Activated naive CD8-positive, alpha-beta T cell treated with anti-CD3 and anti-CD28 coated beads for 36 hours (primary cell): Measurements from ENCODE around the gene SIPA1L2. TPM values are rescaled to one million over a fixed set of nuclear protein-coding genes. Genes with fewer than 3 reads are reported as not detected.

ENCODE experiments used
- DNase-seq: peaks from one replicate; pipeline ENCODE4 v3.0.0; 2021
- H3K27ac Mint-ChIP-seq: one replicate; pipeline ENCODE4 v1.8.0; 2022; ENCODE audit warnings: mild to moderate bottlenecking, moderate library complexity, mixed read lengths
- H3K27me3 Mint-ChIP-seq: one replicate; pipeline ENCODE4 v1.8.0; 2022; ENCODE audit warnings: mild to moderate bottlenecking, mixed read lengths
- H3K36me3 Mint-ChIP-seq: one replicate; pipeline ENCODE4 v1.8.0; 2021; ENCODE audit warnings: mild to moderate bottlenecking, mixed read lengths
- H3K4me1 Mint-ChIP-seq: one replicate; pipeline ENCODE4 v1.8.0; 2021; ENCODE audit warnings: mixed read lengths
- H3K4me3 Mint-ChIP-seq: one replicate; pipeline ENCODE4 v1.8.0; 2022; ENCODE audit warnings: mild to moderate bottlenecking, moderate library complexity, mixed read lengths
- H3K9me3 Mint-ChIP-seq: one replicate; pipeline ENCODE4 v1.8.0; 2022; ENCODE audit warnings: mixed read lengths
- total RNA-seq, 2 experiments: library from RNA; stranded (reverse); gene quantifications; one replicate each; pipeline ENCODE4 v1.2.3, GENCODE V29; 2021

SIPA1L2 gene
- total RNA-seq, 2 experiments from 2014 or later: 1.6 to 1.7 TPM

GRCh38 chr1:232629250-232630046 is 485 bp downstream of the SIPA1L2 start:
- DNase-seq: peak; percentile 23
- peak overlapping the region; percentile 84 for H3K4me3 Mint-ChIP-seq
- no peaks in the 10 kb centered on the region for H3K36me3 Mint-ChIP-seq
- peak overlapping the region; percentile 66 for H3K27ac Mint-ChIP-seq
- H3K9me3 Mint-ChIP-seq: no peaks in the 10 kb centered on the region
- peaks cover 21% of the 10 kb centered on the region for H3K4me1 Mint-ChIP-seq
- H3K27me3 Mint-ChIP-seq: peaks cover 61% of the 10 kb centered on the region

- DNase-seq: no peak
- Mint-ChIP-seq H3K4me1 (peaks cover 21% of the 10 kb centered on the region), H3K36me3 (no peaks in the 10 kb centered on the region), H3K9me3 (no peaks in the 10 kb centered on the region), H3K27ac (peak overlapping the region; percentile 66), H3K4me3 (peak overlapping the region; percentile 84), H3K27me3 (peaks cover 59% of the 10 kb centered on the region)
Observed at GRCh38 chr1:232628335-232629249, 1.3 kb downstream of the SIPA1L2 start.

- DNase-seq: no peak
- H3K4me1 Mint-ChIP-seq: peaks cover 21% of the 10 kb centered on the region
- H3K27ac Mint-ChIP-seq: no peak overlapping the region
- peaks cover 53% of the 10 kb centered on the region for H3K27me3 Mint-ChIP-seq
- no peaks in the 10 kb centered on the region for H3K9me3 Mint-ChIP-seq
- H3K36me3 Mint-ChIP-seq: no peaks in the 10 kb centered on the region
- no peak overlapping the region for H3K4me3 Mint-ChIP-seq
Observed at GRCh38 chr1:232627645-232628334, 2.1 kb downstream of the SIPA1L2 start.

GRCh38 chr1:232627171-232627570 is 2.8 kb downstream of the SIPA1L2 start:
- no peak for DNase-seq
- no peaks in the 10 kb centered on the region for H3K36me3 Mint-ChIP-seq
- H3K4me3 Mint-ChIP-seq: no peak overlapping the region
- peaks cover 21% of the 10 kb centered on the region for H3K4me1 Mint-ChIP-seq
- H3K9me3 Mint-ChIP-seq: no peaks in the 10 kb centered on the region
- peaks cover 47% of the 10 kb centered on the region for H3K27me3 Mint-ChIP-seq
- no peak overlapping the region for H3K27ac Mint-ChIP-seq

GRCh38 chr1:232626452-232626851 is 3.5 kb downstream of the SIPA1L2 start:
- H3K4me3 Mint-ChIP-seq: no peak overlapping the region
- no peak for DNase-seq
- H3K9me3 Mint-ChIP-seq: no peaks in the 10 kb centered on the region
- peaks cover 19% of the 10 kb centered on the region for H3K4me1 Mint-ChIP-seq
- H3K36me3 Mint-ChIP-seq: no peaks in the 10 kb centered on the region
- H3K27me3 Mint-ChIP-seq: peaks cover 42% of the 10 kb centered on the region
- no peak overlapping the region for H3K27ac Mint-ChIP-seq

- no peak overlapping the region for H3K27ac Mint-ChIP-seq
- DNase-seq: no peak
- H3K27me3 Mint-ChIP-seq: peaks cover 35% of the 10 kb centered on the region
- H3K36me3 Mint-ChIP-seq: no peaks in the 10 kb centered on the region
- no peaks in the 10 kb centered on the region for H3K9me3 Mint-ChIP-seq
- H3K4me1 Mint-ChIP-seq: peaks cover 11% of the 10 kb centered on the region
- no peak overlapping the region for H3K4me3 Mint-ChIP-seq
Observed at GRCh38 chr1:232625319-232625868, 4.5 kb downstream of the SIPA1L2 start.

GRCh38 chr1:232624546-232625281 is 5.2 kb downstream of the SIPA1L2 start:
- no peak overlapping the region for H3K27ac Mint-ChIP-seq

GRCh38 chr1:232622981-232623380 is 7.0 kb downstream of the SIPA1L2 start:
- peaks cover 23% of the 10 kb centered on the region for H3K27me3 Mint-ChIP-seq
- no peak overlapping the region for H3K27ac Mint-ChIP-seq
- H3K4me3 Mint-ChIP-seq: no peak overlapping the region
- H3K36me3 Mint-ChIP-seq: no peaks in the 10 kb centered on the region
- H3K4me1 Mint-ChIP-seq: peaks cover 3% of the 10 kb centered on the region
- DNase-seq: no peak
- no peaks in the 10 kb centered on the region for H3K9me3 Mint-ChIP-seq

More at GRCh38 chr1:232624546-232625281, 5.2 kb downstream of the SIPA1L2 start:
- peaks cover 35% of the 10 kb centered on the region for H3K27me3 Mint-ChIP-seq
- H3K4me1 Mint-ChIP-seq: peaks cover 11% of the 10 kb centered on the region
- no peak overlapping the region for H3K4me3 Mint-ChIP-seq
- H3K9me3 Mint-ChIP-seq: no peaks in the 10 kb centered on the region
- no peak for DNase-seq
- no peaks in the 10 kb centered on the region for H3K36me3 Mint-ChIP-seq

GRCh38 chr1:232622378-232622777 is 7.6 kb downstream of the SIPA1L2 start:
- no peaks in the 10 kb centered on the region for H3K4me1 Mint-ChIP-seq
- no peak for DNase-seq
- H3K9me3 Mint-ChIP-seq: no peaks in the 10 kb centered on the region
- H3K4me3 Mint-ChIP-seq: no peak overlapping the region
- no peak overlapping the region for H3K27ac Mint-ChIP-seq
- H3K36me3 Mint-ChIP-seq: no peaks in the 10 kb centered on the region
- H3K27me3 Mint-ChIP-seq: peaks cover 23% of the 10 kb centered on the region

- H3K27ac Mint-ChIP-seq: no peak overlapping the region
- no peak for DNase-seq
- H3K27me3 Mint-ChIP-seq: peaks cover 18% of the 10 kb centered on the region
- no peaks in the 10 kb centered on the region for H3K9me3 Mint-ChIP-seq
- H3K36me3 Mint-ChIP-seq: no peaks in the 10 kb centered on the region
- no peaks in the 10 kb centered on the region for H3K4me1 Mint-ChIP-seq
- H3K4me3 Mint-ChIP-seq: no peak overlapping the region
Observed at GRCh38 chr1:232621050-232621449, 8.9 kb downstream of the SIPA1L2 start.

- Mint-ChIP-seq H3K4me1 (no peaks in the 10 kb centered on the region), H3K4me3 (no peak overlapping the region), H3K27ac (no peak overlapping the region), H3K9me3 (no peaks in the 10 kb centered on the region), H3K36me3 (no peaks in the 10 kb centered on the region), H3K27me3 (peaks cover 14% of the 10 kb centered on the region)
- no peak for DNase-seq
Observed at GRCh38 chr1:232620356-232620969, 9.5 kb downstream of the SIPA1L2 start.

- Mint-ChIP-seq H3K9me3 (no peaks in the 10 kb centered on the region), H3K27ac (no peak overlapping the region), H3K27me3 (peaks cover 17% of the 10 kb centered on the region), H3K36me3 (no peaks in the 10 kb centered on the region), H3K4me3 (no peak overlapping the region), H3K4me1 (no peaks in the 10 kb centered on the region)
- DNase-seq: no peak
Observed at GRCh38 chr1:232617237-232617636, 12.7 kb downstream of the SIPA1L2 start.

- DNase-seq: no peak
- H3K4me1 Mint-ChIP-seq: no peaks in the 10 kb centered on the region
- H3K36me3 Mint-ChIP-seq: no peaks in the 10 kb centered on the region
- no peak overlapping the region for H3K27ac Mint-ChIP-seq
- H3K27me3 Mint-ChIP-seq: peaks cover 17% of the 10 kb centered on the region
- no peaks in the 10 kb centered on the region for H3K9me3 Mint-ChIP-seq
- H3K4me3 Mint-ChIP-seq: no peak overlapping the region
Observed at GRCh38 chr1:232615306-232615800, 14.6 kb downstream of the SIPA1L2 start.

GRCh38 chr1:232614811-232615210 is 15.1 kb downstream of the SIPA1L2 start:
- Mint-ChIP-seq H3K36me3 (no peaks in the 10 kb centered on the region), H3K27ac (no peak overlapping the region)

More at GRCh38 chr1:232614811-232615210, 15.1 kb downstream of the SIPA1L2 start:
- H3K4me3 Mint-ChIP-seq: no peak overlapping the region
- H3K9me3 Mint-ChIP-seq: no peaks in the 10 kb centered on the region
- peaks cover 17% of the 10 kb centered on the region for H3K27me3 Mint-ChIP-seq
- DNase-seq: no peak
- H3K4me1 Mint-ChIP-seq: no peaks in the 10 kb centered on the region
